HepG2 (cell line): ENCODE data around the gene ZDHHC16. TPM values are rescaled to one million over a fixed set of nuclear protein-coding genes. Genes with fewer than 3 reads are reported as not detected.

Experiments
- CAMTA2 ChIP-seq: sonication (generic); formaldehyde crosslinking; IDR thresholded peaks from 2 replicates; pipeline ENCODE4 v1.4.0; 2020; ENCODE audit warnings: mild to moderate bottlenecking, missing genetic modification reagents, borderline replicate concordance
- CEBPZ ChIP-seq: IDR thresholded peaks from 2 replicates; pipeline ENCODE4 v1.6.1; 2012; ENCODE audit warnings: low read length, improper control_type of control experiment
- DR1 ChIP-seq: sonication (generic); formaldehyde crosslinking; IDR thresholded peaks from 2 replicates; pipeline ENCODE4 v1.8.0; 2021; ENCODE audit warnings: mild to moderate bottlenecking, missing genetic modification reagents, inconsistent platforms
- GPN1 ChIP-seq: sonication (generic); formaldehyde crosslinking; IDR thresholded peaks from 2 replicates; pipeline ENCODE4 v1.5.1; 2020; ENCODE audit warnings: missing genetic modification reagents, borderline replicate concordance
- HNF1B ChIP-seq: sonication (generic); formaldehyde crosslinking; IDR thresholded peaks from 2 replicates; pipeline ENCODE4 v1.5.1; 2020; ENCODE audit warnings: mild to moderate bottlenecking, moderate library complexity, missing genetic modification reagents
- ISL2 ChIP-seq: sonication (generic); formaldehyde crosslinking; IDR thresholded peaks from 2 replicates; pipeline ENCODE4 v1.5.0; 2020; ENCODE audit warnings: missing genetic modification reagents
- KLF13 ChIP-seq: sonication (generic); formaldehyde crosslinking; IDR thresholded peaks from 2 replicates; pipeline ENCODE4 v1.4.0; 2020; ENCODE audit warnings: mild to moderate bottlenecking, missing genetic modification reagents
- REST ChIP-seq, 2 experiments: IDR thresholded peaks; 2 replicates each; pipeline ENCODE4 v1.6.1; 2011 to 2012; ENCODE audit warnings: low read length in 2 of 2, borderline replicate concordance in 1 of 2, low read depth in 1 of 2, mild to moderate bottlenecking in 1 of 2, moderate library complexity in 1 of 2
- RORA ChIP-seq: sonication (generic); formaldehyde crosslinking; IDR thresholded peaks from 2 replicates; pipeline ENCODE4 v1.5.0; 2020; ENCODE audit warnings: mild to moderate bottlenecking, missing genetic modification reagents, moderate library complexity
- SNAI1 ChIP-seq: sonication (generic); formaldehyde crosslinking; IDR thresholded peaks from 2 replicates; pipeline ENCODE4 v1.5.0; 2020; ENCODE audit warnings: mild to moderate bottlenecking, missing genetic modification reagents, borderline replicate concordance
- ZBTB39 ChIP-seq: sonication (generic); formaldehyde crosslinking; IDR thresholded peaks from 2 replicates; pipeline ENCODE4 v1.5.0; 2020; ENCODE audit warnings: missing genetic modification reagents
- ZFP1 ChIP-seq: IDR thresholded peaks from 2 replicates; pipeline ENCODE4 v1.6.1; 2016
- ZMAT5 ChIP-seq: sonication (generic); formaldehyde crosslinking; IDR thresholded peaks from 2 replicates; pipeline ENCODE4 v1.5.0; 2020; ENCODE audit warnings: mild to moderate bottlenecking, low read depth, missing genetic modification reagents, borderline replicate concordance
- ZNF232 ChIP-seq: sonication (generic); formaldehyde crosslinking; IDR thresholded peaks from 2 replicates; pipeline ENCODE4 v1.4.0; 2020; ENCODE audit warnings: missing genetic modification reagents, borderline replicate concordance
- ZNF564 ChIP-seq: sonication (generic); formaldehyde crosslinking; IDR thresholded peaks from 2 replicates; pipeline ENCODE4 v1.8.1; 2023; ENCODE audit warnings: mild to moderate bottlenecking, missing genetic modification reagents
- ZNF768 ChIP-seq: sonication (generic); formaldehyde crosslinking; IDR thresholded peaks from 2 replicates; pipeline ENCODE4 v1.4.0; 2020; ENCODE audit warnings: missing genetic modification reagents
- ZSCAN21 ChIP-seq: sonication (generic); formaldehyde crosslinking; IDR thresholded peaks from 2 replicates; pipeline ENCODE4 v1.8.0; 2022; ENCODE audit warnings: mild to moderate bottlenecking, missing genetic modification reagents, moderate library complexity, borderline replicate concordance
- polyA plus RNA-seq, 8 experiments: library from polyadenylated mRNA; depleted of rRNA in 3 of 8; stranded (reverse) in 7 of 8; unstranded in 1 of 8; fragments of >200 nt; fragmentation: Illumina TruSeq in 4 of 8; extraction: Trizol in 4 of 8; gene quantifications; 2 replicates each; pipeline versions ENCODE4 v1.2.1 to v1.2.3, GENCODE V29; 2011 to 2016; ENCODE audit warnings: low read depth in 4 of 8, missing spikeins in 1 of 8, mixed read lengths in 1 of 8; ENCODE audit not compliant: insufficient read depth in 1 of 8
- total RNA-seq, 5 experiments: library from RNA; depleted of rRNA; stranded (reverse); fragments of >200 nt; fragmentation: Illumina TruSeq; extraction: Trizol; gene quantifications; 2 replicates each; pipeline ENCODE4 v1.2.3, GENCODE V29; 2016; ENCODE audit warnings: low read depth in 1 of 5

Gene ZDHHC16
- total and polyA plus RNA-seq, 2 of the 13 experiments (the other 11 are each of a cell fraction or from before 2014, with no cell fraction given): 40.8 to 41.8 TPM

- TF ChIP-seq REST (IDR thresholded peaks at IDR 0.05; ENCODE audit: borderline replicate concordance in 1 of 2, low read depth in 1 of 2, low read length in 2 of 2) (no peak), RORA (CRISPR knock-in tag) (no peak), HNF1B (no peak), ZBTB39 (no peak), DR1 (CRISPR knock-in tag) (no peak), ZNF232 (CRISPR knock-in tag) (no peak), ZMAT5 (CRISPR knock-in tag) (no peak), ZNF564 (CRISPR knock-in tag) (peak; percentile 21; the same call in 1 of the 2 replicates), ISL2 (CRISPR knock-in tag) (no peak), KLF13 (no peak), ZFP1 (CRISPR knock-in tag) (no peak), ZSCAN21 (no peak), CAMTA2 (CRISPR knock-in tag) (0 out of 2 replicates have a peak, but pooled peaks have one; percentile 6), SNAI1 (CRISPR knock-in tag) (no peak), GPN1 (CRISPR knock-in tag) (no peak), ZNF768 (CRISPR knock-in tag) (peak; percentile 13), CEBPZ (no peak)
These were observed 53.0 kb downstream of the ZDHHC16 start, which contains the start of gene UBTD1 (continued) for GRCh38 chr10:97498841-97499560.
